ENCODE measurements around the gene LNX2. TPM values are rescaled to one million over a fixed set of nuclear protein-coding genes. Genes with fewer than 3 reads are reported as not detected.

LNX2 gene
- total RNA-seq, 2 experiments from 2014 or later, result 6.8 to 9.7 TPM

- no TSS peak for BruUV-seq (replicated peaks)
- Histone ChIP-seq H3K9me3 (ENCODE audit: low read length) (no peaks in the 10 kb centered on the region), H3K36me3 (ENCODE audit: insufficient read depth, low read length) (no peaks in the 10 kb centered on the region), H3K4me3 (ENCODE audit: low read depth, low read length, poor library complexity, severe bottlenecking) (no peak overlapping the region), H3K27ac (ENCODE audit: low read depth, low read length, poor library complexity, severe bottlenecking) (no peak overlapping the region), H3K79me2 (ENCODE audit: insufficient read depth, low read depth, low read length) (no peaks in the 10 kb centered on the region), H3K4me2 (ENCODE audit: low read length) (no peak overlapping the region), H3K4me1 (ENCODE audit: insufficient read depth, low read length, poor library complexity, severe bottlenecking) (no peaks in the 10 kb centered on the region), H3K9me2 (ENCODE audit: insufficient read depth, low read length) (no peaks in the 10 kb centered on the region), H2AFZ (ENCODE audit: low read length) (no peak overlapping the region), H4K20me1 (ENCODE audit: insufficient read depth, low read length) (no peaks in the 10 kb centered on the region)
- ChIA-PET POLR2A (interaction anchor here (0.7 kb wide), 2 partner anchors 33 to 667 kb away, joined by 3 read pairs; no protein-coding TSS in a partner anchor), CTCF (ENCODE audit: unreplicated experiment) (no interaction called here)
- TF ChIP-seq EZH2phosphoT487 (IDR thresholded peaks at IDR 0.05; ENCODE audit: borderline replicate concordance, low read depth, low read length) (no peak), CTCF (conservative IDR thresholded peaks at IDR 0.05; ENCODE audit: low read length) (no peak)
- no peak for DNase-seq (ENCODE audit: low spot score)
- intact Hi-C loops (cut with micrococcal nuclease; ENCODE audit: unreplicated experiment), result no loop called here
Observed at GRCh38 chr13:27573265-27573664, 47.1 kb downstream of the LNX2 start.

- BruUV-seq (replicated peaks), result no TSS peak
- TF ChIP-seq CTCF (conservative IDR thresholded peaks at IDR 0.05; ENCODE audit: low read length), result no peak
- TF ChIP-seq EZH2phosphoT487 (IDR thresholded peaks at IDR 0.05; ENCODE audit: borderline replicate concordance, low read depth, low read length), result no peak
- H3K4me1 ChIP-seq (ENCODE audit: insufficient read depth, low read length, poor library complexity, severe bottlenecking), result no peaks in the 10 kb centered on the region
- H3K36me3 ChIP-seq (ENCODE audit: insufficient read depth, low read length), result peaks cover 3% of the 10 kb centered on the region; the same call in 1 of the 2 replicates
- DNase-seq (ENCODE audit: low spot score), result no peak
- no peaks in the 10 kb centered on the region for H4K20me1 ChIP-seq (ENCODE audit: insufficient read depth, low read length)
- POLR2A ChIA-PET, result interaction anchor here (0.7 to 1.4 kb wide), 2 partner anchors 13 to 34 kb away, joined by 3 to 4 read pairs; no protein-coding TSS in a partner anchor
- H2AFZ ChIP-seq (ENCODE audit: low read length), result no peak overlapping the region
- no peaks in the 10 kb centered on the region for H3K9me3 ChIP-seq (ENCODE audit: low read length)
- CTCF ChIA-PET (ENCODE audit: unreplicated experiment), result no interaction called here
- H3K4me2 ChIP-seq (ENCODE audit: low read length), result no peak overlapping the region
- intact Hi-C loops (cut with micrococcal nuclease; ENCODE audit: unreplicated experiment), result no loop called here
- H3K4me3 ChIP-seq (ENCODE audit: low read depth, low read length, poor library complexity, severe bottlenecking), result no peak overlapping the region
- H3K79me2 ChIP-seq (ENCODE audit: insufficient read depth, low read depth, low read length), result no peaks in the 10 kb centered on the region
- H3K27ac ChIP-seq (ENCODE audit: low read depth, low read length, poor library complexity, severe bottlenecking), result no peak overlapping the region
- no peaks in the 10 kb centered on the region for H3K9me2 ChIP-seq (ENCODE audit: insufficient read depth, low read length)
Observed at GRCh38 chr13:27572234-27572901, 48.0 kb downstream of the LNX2 start.

GRCh38 chr13:27570906-27571305, 49.4 kb downstream of the LNX2 start:
- CTCF ChIA-PET (ENCODE audit: unreplicated experiment), result no interaction called here

More at GRCh38 chr13:27570906-27571305, 49.4 kb downstream of the LNX2 start:
- Histone ChIP-seq H3K4me3 (ENCODE audit: low read depth, low read length, poor library complexity, severe bottlenecking) (no peak overlapping the region), H3K9me3 (ENCODE audit: low read length) (no peaks in the 10 kb centered on the region), H3K27ac (ENCODE audit: low read depth, low read length, poor library complexity, severe bottlenecking) (no peak overlapping the region), H3K4me1 (ENCODE audit: insufficient read depth, low read length, poor library complexity, severe bottlenecking) (no peaks in the 10 kb centered on the region), H3K4me2 (ENCODE audit: low read length) (no peak overlapping the region), H3K36me3 (ENCODE audit: insufficient read depth, low read length) (peaks cover 12% of the 10 kb centered on the region; the same call in 1 of the 2 replicates), H2AFZ (ENCODE audit: low read length) (no peak overlapping the region), H3K79me2 (ENCODE audit: insufficient read depth, low read depth, low read length) (no peaks in the 10 kb centered on the region), H3K9me2 (ENCODE audit: insufficient read depth, low read length) (no peaks in the 10 kb centered on the region), H4K20me1 (ENCODE audit: insufficient read depth, low read length) (no peaks in the 10 kb centered on the region)
- BruUV-seq (replicated peaks), result no TSS peak
- TF ChIP-seq CTCF (conservative IDR thresholded peaks at IDR 0.05; ENCODE audit: low read length), result no peak
- TF ChIP-seq EZH2phosphoT487 (IDR thresholded peaks at IDR 0.05; ENCODE audit: borderline replicate concordance, low read depth, low read length), result no peak
- intact Hi-C loops (cut with micrococcal nuclease; ENCODE audit: unreplicated experiment), result no loop called here
- POLR2A ChIA-PET, result interaction anchor here (0.5 kb wide), 1 partner anchor 334 kb away, joined by 3 read pairs; no protein-coding TSS in a partner anchor
- DNase-seq (ENCODE audit: low spot score), result no peak

All from OCI-LY7 (cell line).